K562 (cell line): Measurements from ENCODE around the gene FGF21. TPM values are rescaled to one million over a fixed set of nuclear protein-coding genes. Genes with fewer than 3 reads are reported as not detected.

Experiments
- C11orf30 ChIP-seq: fragments of 450-650 bp; IDR thresholded peaks from 2 replicates; pipeline ENCODE4 v1.6.1; 2016; ENCODE audit warnings: low read depth, mild to moderate bottlenecking
- CBFA2T2 ChIP-seq: fragments of 450-650 bp; conservative IDR thresholded peaks from 2 replicates; pipeline ENCODE4 v1.6.1; 2017; ENCODE audit warnings: mild to moderate bottlenecking
- CTCF ChIP-seq, 3 experiments: IDR thresholded peaks in 2 of 3; conservative IDR thresholded peaks in 1 of 3; 2 replicates each; pipeline ENCODE4 v1.5.1; 2011 to 2012; ENCODE audit warnings: low read length in 3 of 3, mild to moderate bottlenecking in 3 of 3, control low read depth in 2 of 3, improper control_type of control experiment in 1 of 3, inconsistent platforms in 1 of 3, low read depth in 1 of 3, mixed read lengths in 1 of 3, moderate library complexity in 1 of 3; ENCODE audit not compliant: insufficient read depth in 2 of 3
- HIVEP1 ChIP-seq: fragments of 250-450 bp; sonication (Bioruptor Pico); IDR thresholded peaks from 2 replicates; pipeline ENCODE4 v1.4.0; 2020; ENCODE audit warnings: mild to moderate bottlenecking
- JUNB ChIP-seq: fragments of 450-650 bp; formaldehyde crosslinking; conservative IDR thresholded peaks from 2 replicates; pipeline ENCODE4 v1.4.0; 2020; ENCODE audit warnings: mild to moderate bottlenecking
- LEF1 ChIP-seq: fragments of 450-650 bp; IDR thresholded peaks from 2 replicates; pipeline ENCODE4 v1.6.1; 2016; ENCODE audit warnings: mild to moderate bottlenecking
- NFIC ChIP-seq: fragments of 450-650 bp; IDR thresholded peaks from 2 replicates; pipeline ENCODE4 v1.6.1; 2017; ENCODE audit warnings: mild to moderate bottlenecking, inconsistent platforms
- RNF219 ChIP-seq: fragments of 250-450 bp; sonication (Bioruptor Pico); IDR thresholded peaks from 2 replicates; pipeline ENCODE4 v1.5.0; 2022; ENCODE audit warnings: mild to moderate bottlenecking
- XRCC4 ChIP-seq: IDR thresholded peaks from one replicate; pipeline ENCODE4 v1.6.1; 2011; ENCODE audit not compliant: insufficient read depth, insufficient read length; ENCODE audit errors: extremely low read depth
- ZNF518B ChIP-seq: fragments of 250-450 bp; sonication (Bioruptor Pico); IDR thresholded peaks from 2 replicates; pipeline ENCODE4 v1.5.0; 2021; ENCODE audit warnings: mild to moderate bottlenecking, moderate library complexity
- polyA plus RNA-seq, 8 experiments: library from polyadenylated mRNA; depleted of rRNA in 4 of 8; stranded (reverse) in 5 of 8; unstranded in 3 of 8; fragments of >200 nt; fragmentation: Nextera tagmentation in 2 of 8; fragmentation: Illumina TruSeq in 1 of 8; extraction: Ambion mirVana in 2 of 8; extraction: Trizol in 1 of 8; gene quantifications; 2 replicates each; pipeline versions ENCODE4 v1.2.1 to v1.2.3, GENCODE V29; 2011 to 2014; ENCODE audit warnings: inconsistent platforms in 1 of 8, missing spikeins in 1 of 8
- total RNA-seq, 7 experiments: library from RNA; depleted of rRNA in 6 of 7; stranded (reverse); fragments of >200 nt in 6 of 7; fragmentation: Illumina TruSeq in 2 of 7; extraction: Trizol in 2 of 7; gene quantifications; 2 replicates each; pipeline versions ENCODE4 v1.2.1 to v1.2.3, GENCODE V29; 2011 to 2021; ENCODE audit warnings: low replicate concordance in 1 of 7
- TF ChIP-seq, protein P1 (sequence below): sonication (generic); formaldehyde crosslinking; IDR thresholded peaks from 2 replicates; pipeline ENCODE4 v1.8.0; 2022; ENCODE audit warnings: missing genetic modification reagents, mild to moderate bottlenecking, borderline replicate concordance
- TF ChIP-seq, protein P2 (sequence below): fragments of 250-450 bp; sonication (Bioruptor Pico); IDR thresholded peaks from 2 replicates; pipeline ENCODE4 v1.4.0; 2020; ENCODE audit warnings: borderline replicate concordance

The FGF21 gene
- total and polyA plus RNA-seq, 9 of the 15 experiments (the other 6 are each of a cell fraction or from before 2014, with no cell fraction given), result 0.04 to 0.77 (median 0.09) TPM; not detected in 6

GRCh38 chr19:48720613-48721296 is 34.6 kb upstream of the FGF21 start (continued):
- TF ChIP-seq, protein P1, sequence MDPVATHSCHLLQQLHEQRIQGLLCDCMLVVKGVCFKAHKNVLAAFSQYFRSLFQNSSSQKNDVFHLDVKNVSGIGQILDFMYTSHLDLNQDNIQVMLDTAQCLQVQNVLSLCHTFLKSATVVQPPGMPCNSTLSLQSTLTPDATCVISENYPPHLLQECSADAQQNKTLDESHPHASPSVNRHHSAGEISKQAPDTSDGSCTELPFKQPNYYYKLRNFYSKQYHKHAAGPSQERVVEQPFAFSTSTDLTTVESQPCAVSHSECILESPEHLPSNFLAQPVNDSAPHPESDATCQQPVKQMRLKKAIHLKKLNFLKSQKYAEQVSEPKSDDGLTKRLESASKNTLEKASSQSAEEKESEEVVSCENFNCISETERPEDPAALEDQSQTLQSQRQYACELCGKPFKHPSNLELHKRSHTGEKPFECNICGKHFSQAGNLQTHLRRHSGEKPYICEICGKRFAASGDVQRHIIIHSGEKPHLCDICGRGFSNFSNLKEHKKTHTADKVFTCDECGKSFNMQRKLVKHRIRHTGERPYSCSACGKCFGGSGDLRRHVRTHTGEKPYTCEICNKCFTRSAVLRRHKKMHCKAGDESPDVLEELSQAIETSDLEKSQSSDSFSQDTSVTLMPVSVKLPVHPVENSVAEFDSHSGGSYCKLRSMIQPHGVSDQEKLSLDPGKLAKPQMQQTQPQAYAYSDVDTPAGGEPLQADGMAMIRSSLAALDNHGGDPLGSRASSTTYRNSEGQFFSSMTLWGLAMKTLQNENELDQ (CRISPR knock-in tag), result no peak
- TF ChIP-seq HIVEP1 (no peak), RNF219 (CRISPR knock-in tag) (no peak), XRCC4 (no peak), C11orf30 (no peak), ZNF518B (CRISPR knock-in tag) (no peak), CBFA2T2 (no peak), JUNB (CRISPR knock-in tag) (no peak), CTCF (IDR thresholded peaks at IDR 0.05 in 2 of 3, conservative IDR thresholded peaks at IDR 0.05 in 1 of 3; ENCODE audit: insufficient read depth in 2 of 3, low read depth in 1 of 3, low read length in 3 of 3) (0 out of 6 replicates have a peak, but pooled peaks of 1 of the 3 experiments have one; percentile 10), LEF1 (no peak), NFIC (no peak)
- TF ChIP-seq, protein P2, sequence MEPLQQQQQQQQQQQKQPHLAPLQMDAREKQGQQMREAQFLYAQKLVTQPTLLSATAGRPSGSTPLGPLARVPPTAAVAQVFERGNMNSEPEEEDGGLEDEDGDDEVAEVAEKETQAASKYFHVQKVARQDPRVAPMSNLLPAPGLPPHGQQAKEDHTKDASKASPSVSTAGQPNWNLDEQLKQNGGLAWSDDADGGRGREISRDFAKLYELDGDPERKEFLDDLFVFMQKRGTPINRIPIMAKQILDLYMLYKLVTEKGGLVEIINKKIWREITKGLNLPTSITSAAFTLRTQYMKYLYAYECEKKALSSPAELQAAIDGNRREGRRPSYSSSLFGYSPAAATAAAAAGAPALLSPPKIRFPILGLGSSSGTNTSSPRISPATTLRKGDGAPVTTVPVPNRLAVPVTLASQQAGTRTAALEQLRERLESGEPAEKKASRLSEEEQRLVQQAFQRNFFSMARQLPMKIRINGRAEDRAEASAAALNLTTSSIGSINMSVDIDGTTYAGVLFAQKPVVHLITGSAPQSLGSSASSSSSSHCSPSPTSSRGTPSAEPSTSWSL, result no peak
